Colonic mucosa (tissue), 4 donors: ENCODE measurements around the gene CGGBP1. TPM values are rescaled to one million over a fixed set of nuclear protein-coding genes. Genes with fewer than 3 reads are reported as not detected.

Experiments
- DNase-seq: peaks from one replicate; pipeline ENCODE4 v3.0.0-alpha.2; 2020
- H3K27ac ChIP-seq: fragments of 200-600 bp; one replicate; pipeline ENCODE4 v1.8.0; 2021
- H3K27me3 ChIP-seq: fragments of 200-600 bp; one replicate; pipeline ENCODE4 v1.8.0; 2021
- H3K36me3 ChIP-seq: fragments of 200-600 bp; one replicate; pipeline ENCODE4 v1.8.0; 2021
- H3K4me1 ChIP-seq: fragments of 200-600 bp; one replicate; pipeline ENCODE4 v1.8.0; 2021; ENCODE audit warnings: mild to moderate bottlenecking
- H3K4me3 ChIP-seq: fragments of 200-600 bp; one replicate; pipeline ENCODE4 v1.8.0; 2021
- H3K9ac ChIP-seq, 2 donors: one replicate each; pipeline ENCODE4 v1.7.0; 2013; ENCODE audit warnings: control low read depth in 2 of 2, low read depth in 2 of 2, low read length in 2 of 2
- H3K9me3 ChIP-seq: fragments of 200-600 bp; one replicate; pipeline ENCODE4 v1.8.0; 2021
- intact Hi-C: fragments of 100-400 bp; cut with DNase I; formaldehyde crosslinking; loops from one replicate; pipeline ENCODE4 v1.14.1; 2022
- total RNA-seq, 2 donors: library from RNA; stranded (reverse); fragmentation: NEBNext Ultra II Directional in 1 of 2; extraction: Animal tissue kit (Norgen Biotek cat#: 25700) in 1 of 2; gene quantifications; one replicate each; pipeline ENCODE4 v1.2.1, GENCODE V29; 2021
- TF ChIP-seq, protein P1 (sequence below): fragments of 200-600 bp; IDR thresholded peaks from one replicate; pipeline ENCODE4 v1.8.0; 2022; ENCODE audit warnings: antibody characterized with exemption, mild to moderate bottlenecking
- donor health status: healthy.
- donor health status: DM: no; HTN: no; CAD: no.
- donor health status: DM: no; HTN: no; CAD: no.

The CGGBP1 gene
- total RNA-seq, 2 donors from 2014 or later = 48.6 to 57.7 TPM

GRCh38 chr3:88002448-88002847, 56.4 kb downstream of the CGGBP1 start:
- TF ChIP-seq, protein P1, sequence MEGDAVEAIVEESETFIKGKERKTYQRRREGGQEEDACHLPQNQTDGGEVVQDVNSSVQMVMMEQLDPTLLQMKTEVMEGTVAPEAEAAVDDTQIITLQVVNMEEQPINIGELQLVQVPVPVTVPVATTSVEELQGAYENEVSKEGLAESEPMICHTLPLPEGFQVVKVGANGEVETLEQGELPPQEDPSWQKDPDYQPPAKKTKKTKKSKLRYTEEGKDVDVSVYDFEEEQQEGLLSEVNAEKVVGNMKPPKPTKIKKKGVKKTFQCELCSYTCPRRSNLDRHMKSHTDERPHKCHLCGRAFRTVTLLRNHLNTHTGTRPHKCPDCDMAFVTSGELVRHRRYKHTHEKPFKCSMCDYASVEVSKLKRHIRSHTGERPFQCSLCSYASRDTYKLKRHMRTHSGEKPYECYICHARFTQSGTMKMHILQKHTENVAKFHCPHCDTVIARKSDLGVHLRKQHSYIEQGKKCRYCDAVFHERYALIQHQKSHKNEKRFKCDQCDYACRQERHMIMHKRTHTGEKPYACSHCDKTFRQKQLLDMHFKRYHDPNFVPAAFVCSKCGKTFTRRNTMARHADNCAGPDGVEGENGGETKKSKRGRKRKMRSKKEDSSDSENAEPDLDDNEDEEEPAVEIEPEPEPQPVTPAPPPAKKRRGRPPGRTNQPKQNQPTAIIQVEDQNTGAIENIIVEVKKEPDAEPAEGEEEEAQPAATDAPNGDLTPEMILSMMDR = no peak
- no peaks in the 10 kb centered on the region for H3K9me3 ChIP-seq
- H3K27me3 ChIP-seq = no peaks in the 10 kb centered on the region
- DNase-seq = no peak
- no peak overlapping the region for H3K4me3 ChIP-seq
- no peaks in the 10 kb centered on the region for H3K36me3 ChIP-seq
- H3K27ac ChIP-seq = no peak overlapping the region
- no peak overlapping the region for H3K9ac ChIP-seq
- intact Hi-C loops = loop anchor here (10.0 kb wide), 3 partner anchors 108 to 228 kb away; no protein-coding TSS in a partner anchor
- no peaks in the 10 kb centered on the region for H3K4me1 ChIP-seq

Other genes with a start within 250 kb of the CGGBP1 start
- 10 to 100 TPM; 12.1 to 24.5 TPM for gene ZNF654, start 250 bp upstream of the CGGBP1 start, total RNA-seq
- gene C3orf38, start 91.0 kb upstream of the CGGBP1 start, total RNA-seq = 10 to 100 TPM; 19.2 to 24.7 TPM